SK-N-SH treated with all-trans-retinoic acid at 6 μM for 48 hours (cell line): ENCODE results near the gene DENND5A.

ENCODE experiments used
- ATAC-seq: fragments of 200-7000 bp; cut with Tn5 transposase; 3 replicates; pipeline ENCODE4 v1.9.1; 2020; ENCODE audit warnings: mild to moderate bottlenecking, moderate library complexity
- ARNTL ChIP-seq: fragments of 450-650 bp; formaldehyde crosslinking; IDR thresholded peaks from 2 replicates; pipeline ENCODE4 v1.5.0; 2020; ENCODE audit warnings: low read depth, mild to moderate bottlenecking, moderate library complexity, borderline replicate concordance
- BACH2 ChIP-seq: fragments of 250-450 bp; sonication (Bioruptor Pico); IDR thresholded peaks from 2 replicates; pipeline ENCODE4 v1.9.0; 2021; ENCODE audit warnings: mild to moderate bottlenecking, borderline replicate concordance
- CREB5 ChIP-seq: fragments of 250-450 bp; sonication (Bioruptor Pico); IDR thresholded peaks from 2 replicates; pipeline ENCODE4 v1.5.1; 2020; ENCODE audit warnings: low read depth, mild to moderate bottlenecking, moderate library complexity
- CSDC2 ChIP-seq: fragments of 250-450 bp; sonication (Bioruptor Pico); IDR thresholded peaks from 2 replicates; pipeline ENCODE4 v1.5.0; 2020; ENCODE audit warnings: mild to moderate bottlenecking, moderate library complexity
- CSRNP3 ChIP-seq: fragments of 250-450 bp; sonication (Bioruptor Pico); IDR thresholded peaks from 2 replicates; pipeline ENCODE4 v1.5.1; 2021; ENCODE audit warnings: mild to moderate bottlenecking, moderate library complexity
- ESRRG ChIP-seq: fragments of 250-450 bp; sonication (Bioruptor Pico); IDR thresholded peaks from 2 replicates; pipeline ENCODE4 v1.6.1; 2021; ENCODE audit warnings: mild to moderate bottlenecking
- GLIS3 ChIP-seq: fragments of 250-450 bp; sonication (Bioruptor Pico); IDR thresholded peaks from 2 replicates; pipeline ENCODE4 v1.5.0; 2020; ENCODE audit warnings: mild to moderate bottlenecking, moderate library complexity
- ISL1 ChIP-seq: fragments of 250-450 bp; sonication (Bioruptor Pico); IDR thresholded peaks from 2 replicates; pipeline ENCODE4 v2.1.2; 2022; ENCODE audit warnings: mild to moderate bottlenecking, moderate library complexity
- POU6F1 ChIP-seq: fragments of 250-450 bp; sonication (Bioruptor Pico); IDR thresholded peaks from 2 replicates; pipeline ENCODE4 v1.8.0; 2021; ENCODE audit warnings: low read depth, mild to moderate bottlenecking, moderate library complexity, borderline replicate concordance
- PPARA ChIP-seq: fragments of 250-450 bp; sonication (Bioruptor Pico); IDR thresholded peaks from 2 replicates; pipeline ENCODE4 v1.5.0; 2020; ENCODE audit warnings: mild to moderate bottlenecking, borderline replicate concordance
- RARB ChIP-seq: fragments of 250-450 bp; sonication (Bioruptor Pico); IDR thresholded peaks from 2 replicates; pipeline ENCODE4 v1.8.0; 2021; ENCODE audit warnings: mild to moderate bottlenecking, moderate library complexity
- SNAI2 ChIP-seq: fragments of 250-450 bp; sonication (Bioruptor Pico); IDR thresholded peaks from 2 replicates; pipeline ENCODE4 v1.5.0; 2020; ENCODE audit warnings: mild to moderate bottlenecking, moderate library complexity
- TCF4 ChIP-seq: fragments of 250-450 bp; sonication (Bioruptor Pico); IDR thresholded peaks from 2 replicates; pipeline ENCODE4 v1.8.0; 2021; ENCODE audit warnings: mild to moderate bottlenecking, moderate library complexity, borderline replicate concordance
- TOX ChIP-seq: fragments of 250-450 bp; sonication (Bioruptor Pico); IDR thresholded peaks from 2 replicates; pipeline ENCODE4 v1.8.0; 2021; ENCODE audit warnings: mild to moderate bottlenecking, moderate library complexity, borderline replicate concordance
- TSHZ2 ChIP-seq: fragments of 250-450 bp; sonication (Bioruptor Pico); IDR thresholded peaks from 2 replicates; pipeline ENCODE4 v1.5.0; 2020; ENCODE audit warnings: mild to moderate bottlenecking, moderate library complexity
- ZC3H10 ChIP-seq: fragments of 250-450 bp; sonication (Bioruptor Pico); IDR thresholded peaks from 2 replicates; pipeline ENCODE4 v1.5.1; 2021; ENCODE audit warnings: mild to moderate bottlenecking, moderate library complexity
- ZFP30 ChIP-seq: fragments of 450-650 bp; formaldehyde crosslinking; IDR thresholded peaks from 2 replicates; pipeline ENCODE4 v1.5.0; 2022; ENCODE audit warnings: mild to moderate bottlenecking, moderate library complexity
- ZNF70 ChIP-seq: fragments of 450-650 bp; formaldehyde crosslinking; IDR thresholded peaks from 2 replicates; pipeline ENCODE4 v1.5.0; 2020; ENCODE audit warnings: mild to moderate bottlenecking, moderate library complexity
- ZNF8 ChIP-seq: fragments of 450-650 bp; formaldehyde crosslinking; IDR thresholded peaks from 2 replicates; pipeline ENCODE4 v1.5.0; 2020; ENCODE audit warnings: mild to moderate bottlenecking, moderate library complexity

DENND5A gene

GRCh38 chr11:9120664-9121468 is 144.3 kb downstream of the DENND5A start:
- ATAC-seq: peak; percentile 53; the same call in 2 of the 3 replicates

GRCh38 chr11:9118277-9118676 is 146.9 kb downstream of the DENND5A start:
- no peak for ATAC-seq
- TF ChIP-seq ARNTL (CRISPR knock-in tag): no peak
- no peak for TF ChIP-seq ZNF70 (CRISPR knock-in tag)
- TF ChIP-seq ZC3H10 (CRISPR knock-in tag): no peak
- no peak for TF ChIP-seq GLIS3 (CRISPR knock-in tag)
- TF ChIP-seq SNAI2 (CRISPR knock-in tag): no peak
- no peak for TF ChIP-seq CSRNP3 (CRISPR knock-in tag)
- TF ChIP-seq BACH2 (CRISPR knock-in tag): no peak
- TF ChIP-seq ZFP30: no peak

More at GRCh38 chr11:9120664-9121468, 144.3 kb downstream of the DENND5A start:
- TF ChIP-seq RARB (CRISPR knock-in tag) (no peak), SNAI2 (CRISPR knock-in tag) (no peak), CSRNP3 (CRISPR knock-in tag) (no peak), CREB5 (CRISPR knock-in tag) (no peak), TCF4 (CRISPR knock-in tag) (no peak), PPARA (CRISPR knock-in tag) (no peak)
- TF ChIP-seq, all 23 proteins: peak for 0

GRCh38 chr11:9112075-9112474 is 153.1 kb downstream of the DENND5A start:
- TF ChIP-seq SNAI2 (CRISPR knock-in tag) (no peak), ZNF8 (no peak), TCF4 (CRISPR knock-in tag) (no peak), ZC3H10 (CRISPR knock-in tag) (no peak), ISL1 (no peak), TOX (CRISPR knock-in tag) (no peak), CSRNP3 (CRISPR knock-in tag) (no peak), BACH2 (CRISPR knock-in tag) (no peak), POU6F1 (CRISPR knock-in tag) (no peak), CSDC2 (no peak)
- ATAC-seq: no peak

GRCh38 chr11:9109858-9110731 is 155.1 kb downstream of the DENND5A start:
- ATAC-seq: no peak
- TF ChIP-seq CREB5 (CRISPR knock-in tag) (no peak), ARNTL (CRISPR knock-in tag) (no peak), TSHZ2 (no peak), POU6F1 (CRISPR knock-in tag) (no peak), ESRRG (no peak), TOX (CRISPR knock-in tag) (no peak), ZC3H10 (CRISPR knock-in tag) (no peak)
